Superior temporal gyrus (tissue), 1 donor: ENCODE measurements around the gene FKBP1C.

ENCODE experiments used
- DNase-seq: peaks from one replicate; pipeline ENCODE4 v3.0.0-alpha.2; 2016; ENCODE audit errors: extremely low spot score

Gene FKBP1C

DNA sequence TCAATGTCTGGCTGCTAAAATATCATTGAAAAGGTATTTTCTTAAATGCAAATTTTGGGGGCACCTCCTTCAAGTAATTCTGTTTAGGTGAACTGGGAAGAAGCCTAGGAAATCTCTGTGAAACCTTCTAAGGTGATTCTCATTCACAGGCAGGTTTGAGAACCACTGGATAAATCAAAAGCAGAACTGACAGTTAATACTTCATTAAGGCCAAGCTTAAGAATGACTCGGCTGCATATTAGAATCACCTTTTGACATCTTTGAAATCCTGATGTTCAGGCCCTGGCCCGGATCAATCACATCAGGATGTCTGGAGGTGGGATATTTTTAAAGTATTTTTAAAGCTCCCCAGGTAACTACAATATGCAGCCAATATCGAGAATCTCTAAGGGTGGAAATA is 50.6 kb downstream of the FKBP1C start:
- no peak for DNase-seq
